HG02938 (cell line): ENCODE measurements around the gene YPEL3.
A peak's percentile ranks its signal among the peaks of the same experiment; 100 is the strongest.
"Not testable (repeated sequence)": the region's sequence is repeated elsewhere in the genome, so short reads cannot be mapped to it uniquely, and the experiment has no call there.

Experiments
- ATAC-seq: cut with Tn5 transposase; IDR thresholded peaks from one replicate; pipeline ENCODE4 v1.9.1; 2021; ENCODE audit warnings: mild to moderate bottlenecking, moderate library complexity; ENCODE audit not compliant: unreplicated experiment

The YPEL3 gene, protein sequence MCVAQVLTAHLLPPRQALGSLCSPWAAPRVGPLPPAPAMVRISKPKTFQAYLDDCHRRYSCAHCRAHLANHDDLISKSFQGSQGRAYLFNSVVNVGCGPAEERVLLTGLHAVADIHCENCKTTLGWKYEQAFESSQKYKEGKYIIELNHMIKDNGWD

DNA sequence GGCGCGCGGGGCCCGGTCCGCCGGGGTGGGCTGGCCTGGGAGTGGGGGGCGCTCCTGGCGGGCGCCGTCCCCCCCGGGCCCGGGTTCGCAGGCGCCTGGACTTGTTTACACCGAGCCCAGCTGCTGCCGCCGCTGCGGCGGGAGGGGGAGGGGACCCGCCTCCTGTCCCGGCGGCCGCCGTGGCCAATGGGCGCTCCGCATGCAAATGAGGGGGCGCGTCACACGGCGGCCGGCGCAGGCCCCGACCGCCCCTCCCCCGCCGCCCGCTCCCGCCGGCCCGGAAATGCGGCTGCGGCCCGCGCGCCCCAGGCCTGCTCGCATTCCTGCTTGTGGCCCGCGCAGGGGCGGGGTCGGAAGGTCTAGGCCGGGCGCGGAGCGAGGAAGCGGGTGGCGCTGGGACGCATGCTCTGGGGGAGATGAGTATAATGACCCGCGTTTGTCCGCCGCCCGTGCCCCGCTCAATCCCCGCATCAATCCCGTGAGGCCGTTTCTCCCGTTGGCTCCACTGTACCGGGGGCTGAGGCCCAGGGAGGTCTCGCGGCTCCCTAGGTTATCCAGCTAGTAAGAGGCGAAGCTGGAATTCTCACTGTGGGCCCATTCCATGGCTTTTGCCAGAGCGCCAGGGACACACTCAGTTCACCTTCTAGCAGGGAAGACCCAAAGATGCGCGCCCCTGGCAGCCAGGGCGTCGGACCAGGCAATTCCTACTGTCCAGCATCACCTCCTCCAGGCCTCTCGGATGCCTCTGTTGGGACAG, at the start of gene YPEL3:
TSS of gene YPEL3 (minus strand) at position 109 of the 757 bp plus-strand sequence. CDS start 731 bp downstream, outside the sequence.
- ATAC-seq, result peak; percentile 32

DNA sequence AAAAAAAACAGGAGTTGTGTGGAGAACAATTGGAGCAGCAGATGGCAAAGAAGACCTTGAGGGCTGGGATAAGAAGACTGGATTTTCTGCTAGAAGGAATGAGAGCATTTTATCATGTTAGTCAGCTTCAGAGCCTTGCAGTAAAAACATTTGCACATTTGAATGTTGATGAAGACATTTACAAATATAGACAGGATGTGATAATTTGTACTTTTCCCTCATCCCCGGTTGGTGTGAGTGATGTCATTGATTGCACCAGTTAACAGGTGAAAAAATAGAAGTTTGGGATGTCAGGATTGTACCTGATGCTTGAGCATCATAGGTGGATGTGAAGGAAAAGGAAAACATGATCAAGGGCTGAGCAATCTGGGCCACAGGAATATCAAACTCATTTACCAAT, 49.6 kb upstream of the YPEL3 start:
- ATAC-seq, result no peak

DNA sequence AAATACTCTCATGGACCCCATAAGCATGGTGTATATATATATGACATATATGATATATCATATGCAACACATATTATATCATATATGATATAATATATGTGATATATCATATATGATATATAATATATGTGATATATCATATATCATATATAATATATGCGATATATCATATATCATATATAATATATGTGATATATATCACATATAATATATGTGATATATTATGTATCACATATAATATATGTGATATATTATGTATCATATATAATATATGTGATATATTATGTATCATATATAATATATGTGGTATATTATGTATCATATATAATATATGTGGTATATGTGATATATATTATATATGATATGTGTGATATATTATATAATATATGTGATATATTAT, 48.9 kb upstream of the YPEL3 start:
- ATAC-seq, result no peak

DNA sequence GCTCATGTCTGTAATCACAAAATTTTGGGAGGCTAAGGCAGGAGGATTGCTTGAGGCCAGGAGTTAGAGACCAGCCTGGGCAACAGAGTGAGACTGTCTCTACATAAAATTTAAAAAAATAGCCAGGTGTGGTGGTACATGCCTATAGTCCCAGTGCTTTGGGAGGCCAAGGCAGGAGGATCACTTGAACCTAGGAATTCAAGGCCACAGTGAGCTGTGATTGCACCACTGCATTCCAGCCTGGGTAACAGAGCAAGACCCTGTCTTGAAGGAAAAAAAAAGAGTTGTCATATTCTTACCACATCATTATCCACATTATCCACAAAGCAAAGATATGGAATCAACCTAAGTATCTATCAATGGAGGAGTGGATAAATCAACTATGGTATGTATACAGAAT, 48.0 kb upstream of the YPEL3 start:
- no peak for ATAC-seq

DNA sequence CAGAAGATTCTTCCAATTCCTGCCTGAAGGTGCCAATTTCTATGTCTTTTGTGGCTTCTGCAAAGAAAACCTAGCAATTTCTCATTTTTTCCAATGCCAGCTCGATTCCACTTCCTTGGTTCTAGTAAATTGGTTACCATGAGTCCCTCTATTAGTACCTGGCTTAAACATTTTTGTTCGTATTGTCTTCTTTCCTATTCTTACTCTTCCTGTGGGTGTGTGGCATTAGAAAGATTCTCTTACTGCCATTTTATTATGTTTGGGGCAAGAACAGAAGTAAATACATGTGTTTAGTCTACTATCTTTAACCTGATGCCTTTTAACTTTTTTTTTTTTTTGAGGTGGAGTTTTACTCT, 47.3 kb upstream of the YPEL3 start:
- no peak for ATAC-seq

DNA sequence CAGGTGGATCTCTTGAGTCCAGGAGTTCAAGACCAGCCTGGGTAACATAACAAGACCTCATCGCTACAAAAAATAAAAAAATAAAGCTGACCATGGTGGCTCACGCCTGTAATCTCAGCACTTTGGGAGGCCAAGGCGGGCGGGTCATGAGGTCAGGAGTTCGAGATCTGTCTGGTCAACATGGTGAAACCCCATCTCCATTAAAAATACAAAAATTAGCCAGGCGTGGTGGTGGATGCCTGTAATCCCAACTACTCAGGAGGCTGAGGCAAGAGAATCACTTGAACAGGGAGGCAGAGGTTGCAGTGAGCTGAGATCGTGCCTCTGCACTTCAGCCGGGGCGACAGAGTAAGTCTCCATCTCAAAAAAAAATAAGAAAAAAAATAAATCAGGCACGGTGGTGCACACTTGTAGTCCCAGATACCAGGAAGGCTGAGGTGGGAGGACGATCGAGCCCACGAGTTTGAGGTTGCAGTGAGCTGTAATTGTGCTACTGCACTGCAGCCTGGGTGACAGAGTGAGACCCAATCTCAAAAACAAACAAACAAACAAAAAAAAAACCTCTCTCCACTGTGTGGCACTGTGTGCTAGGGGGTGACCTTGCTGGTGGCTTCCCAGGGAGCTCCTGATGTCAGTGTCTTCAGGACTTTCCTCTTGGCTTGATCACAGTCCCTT, 46.8 kb upstream of the YPEL3 start:
- no peak for ATAC-seq

DNA sequence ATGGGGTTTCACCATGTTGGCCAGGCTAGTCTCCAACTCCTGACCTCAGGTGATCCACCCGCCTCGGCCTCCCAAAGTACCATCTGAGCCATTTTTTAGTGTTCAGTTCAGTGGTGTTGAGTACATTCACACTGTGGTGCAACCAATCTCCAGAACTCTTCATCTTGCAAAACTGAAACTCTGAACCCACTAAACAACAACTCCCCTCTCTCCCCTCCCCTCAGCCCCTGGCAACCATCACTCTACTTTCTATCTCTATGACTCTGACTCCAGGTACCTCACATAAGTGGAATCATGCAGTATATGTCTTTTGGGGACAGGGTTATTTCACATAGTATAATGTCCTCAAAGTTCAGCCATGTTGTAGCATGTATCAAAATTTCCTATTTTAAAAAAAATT, 45.7 kb upstream of the YPEL3 start:
- ATAC-seq, result no peak

DNA sequence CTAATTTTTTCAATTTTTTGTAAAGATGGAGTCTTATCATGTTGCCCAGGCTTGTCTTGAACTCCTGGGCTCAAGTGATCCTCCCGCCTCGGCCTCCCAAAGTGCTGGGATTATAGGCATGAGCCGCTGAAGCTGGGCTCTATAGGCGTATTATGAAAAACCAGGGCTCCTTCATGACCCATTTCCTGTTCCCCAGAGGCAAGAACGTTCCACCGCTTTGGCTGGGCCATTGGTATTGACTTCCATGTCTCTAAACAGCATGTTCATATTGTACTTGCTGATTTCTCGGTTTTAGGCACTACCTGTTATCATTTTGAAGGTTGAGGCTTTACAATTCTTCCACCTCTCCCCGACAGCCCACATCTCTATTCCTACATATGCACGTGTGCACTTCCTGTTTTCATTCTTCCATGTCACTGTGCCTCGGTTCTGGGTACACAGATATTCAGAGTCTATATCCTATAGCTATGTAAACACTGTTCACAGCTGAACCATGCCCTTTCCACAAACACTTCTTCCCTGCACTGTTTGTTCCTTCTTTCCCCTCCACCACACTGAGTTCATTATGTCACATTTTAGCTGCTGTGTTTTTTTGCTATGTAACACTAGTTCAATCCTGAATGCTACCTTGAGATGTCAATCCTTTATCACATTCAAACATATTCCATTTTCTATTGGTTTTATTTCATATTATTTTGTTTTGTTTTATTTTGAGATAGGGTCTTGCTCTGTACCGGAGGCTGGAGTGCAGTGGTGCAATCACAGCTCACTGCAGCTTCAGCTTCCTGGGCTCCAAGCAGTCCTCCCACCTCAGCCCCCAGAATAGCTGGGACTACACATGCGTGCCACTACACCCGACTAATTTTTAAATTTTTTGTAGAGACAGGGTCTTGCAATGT, 43.8 kb upstream of the YPEL3 start:
- no peak for ATAC-seq

DNA sequence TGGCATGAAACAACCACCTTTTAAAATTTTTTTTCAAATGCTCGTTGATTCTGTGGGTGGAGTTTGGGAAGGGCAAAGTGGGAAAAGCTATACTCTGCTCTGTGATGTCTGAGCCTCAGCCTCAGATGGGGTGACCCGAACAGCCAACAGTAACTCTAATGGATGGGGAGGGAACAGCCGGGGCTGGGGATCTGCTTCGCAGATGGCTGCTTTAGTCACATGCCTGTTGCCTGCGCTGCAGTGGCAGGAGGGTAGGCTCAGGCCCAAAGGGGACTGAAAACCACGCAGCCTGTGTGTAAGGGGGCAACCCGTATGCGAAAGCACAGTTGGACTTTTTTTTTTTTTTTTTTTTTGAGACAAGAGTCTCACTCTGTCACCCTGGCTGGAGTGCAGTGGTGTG, 41.9 kb upstream of the YPEL3 start:
- ATAC-seq, result no peak

DNA sequence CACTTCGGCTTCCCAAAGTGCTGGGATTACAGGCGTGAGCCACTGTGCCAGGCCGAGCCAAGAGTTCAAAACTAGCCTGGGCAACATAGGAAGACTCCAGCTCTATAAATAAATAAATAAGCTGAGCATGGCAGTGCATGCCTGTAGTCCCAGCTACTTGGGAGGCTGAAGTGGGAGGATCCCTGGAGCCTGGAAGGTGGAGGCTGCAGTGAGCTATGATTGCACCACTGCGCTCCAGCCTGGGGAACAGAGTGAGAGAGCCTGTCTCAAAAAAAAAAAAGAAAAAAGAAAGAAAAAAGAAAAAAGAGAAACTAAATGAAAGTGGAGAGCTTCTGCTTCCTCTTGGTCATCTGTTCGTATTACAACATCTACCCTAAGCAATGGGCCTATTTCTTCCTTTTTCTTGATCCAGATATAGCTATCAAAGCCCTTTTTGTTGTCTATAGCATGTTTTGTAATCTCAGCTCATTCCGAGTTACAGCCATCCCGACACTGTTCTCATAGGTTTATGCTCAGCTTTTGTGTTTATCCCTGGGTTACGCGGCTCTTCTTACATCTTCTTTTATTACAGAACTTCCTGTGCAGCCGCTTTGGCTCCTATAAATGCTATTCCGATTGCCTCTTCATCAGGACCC, 41.1 kb upstream of the YPEL3 start:
- ATAC-seq, result no peak

DNA sequence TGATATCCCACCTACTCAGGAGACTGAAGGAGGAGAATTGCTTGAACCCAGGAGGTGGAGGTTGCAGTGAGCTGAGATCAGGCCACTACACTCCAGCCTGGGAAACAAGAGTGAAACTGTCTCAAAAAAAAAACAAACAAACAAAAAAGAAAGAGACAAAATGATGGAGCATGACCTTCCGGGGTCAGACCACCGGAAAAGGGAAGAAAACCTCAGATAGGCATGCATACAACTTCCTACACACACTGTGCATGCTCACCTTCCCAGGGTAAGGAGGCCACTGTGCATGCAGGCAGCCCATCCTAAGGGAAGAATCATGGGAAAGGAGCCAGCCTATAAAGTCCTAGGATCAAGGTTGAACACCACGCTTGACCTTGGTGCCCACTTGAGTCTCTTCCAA, 36.6 kb upstream of the YPEL3 start:
- ATAC-seq, result no peak

DNA sequence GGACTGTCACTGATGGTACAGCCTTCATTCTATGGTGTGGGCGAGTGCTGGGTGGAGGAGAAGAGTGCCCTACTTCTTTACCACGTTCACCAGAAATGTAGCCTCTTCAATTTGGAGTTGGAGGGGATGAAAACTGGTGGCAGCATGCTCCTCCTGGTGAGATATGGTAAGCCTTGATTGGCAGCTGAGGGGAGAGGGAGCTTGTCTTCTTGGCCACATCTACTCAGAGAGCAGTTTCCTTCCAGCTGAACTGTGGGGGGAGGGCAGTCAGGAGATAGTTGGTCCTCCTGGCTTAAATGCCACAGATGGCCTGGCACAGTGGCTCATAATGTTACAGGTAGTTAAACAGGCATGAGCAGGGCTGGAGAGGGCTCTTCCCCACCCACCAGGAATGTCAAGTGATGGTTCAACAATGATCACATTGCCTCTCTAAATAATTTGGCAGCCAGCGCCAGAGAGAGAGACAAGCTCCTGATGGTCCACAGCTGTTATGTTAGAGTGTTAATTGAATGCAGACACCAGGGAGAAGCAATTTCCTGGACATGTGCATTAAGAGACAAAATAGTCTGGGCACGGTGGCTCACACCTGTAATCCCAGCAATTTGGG, 36.0 kb upstream of the YPEL3 start:
- ATAC-seq, result no peak

DNA sequence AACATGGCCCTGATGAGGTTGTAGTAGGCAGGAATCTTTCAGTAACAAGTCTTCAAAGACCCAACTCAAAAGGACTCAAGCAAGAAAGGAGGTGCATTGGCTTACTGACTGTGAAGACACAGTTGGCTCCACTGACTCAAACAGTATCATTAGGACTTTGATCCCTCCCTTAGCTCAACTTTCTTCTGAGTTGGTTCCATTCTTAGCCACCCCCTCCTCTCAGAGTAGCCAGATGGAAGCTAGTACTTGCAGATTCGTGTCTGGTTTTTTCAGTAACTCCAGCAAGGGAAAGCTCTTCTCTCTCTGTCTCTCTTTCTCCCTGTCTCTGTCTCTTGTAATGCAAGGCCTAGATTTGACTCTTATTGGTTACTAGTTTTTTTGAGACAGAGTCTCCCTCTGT, 32.0 kb upstream of the YPEL3 start:
- ATAC-seq, result no peak

DNA sequence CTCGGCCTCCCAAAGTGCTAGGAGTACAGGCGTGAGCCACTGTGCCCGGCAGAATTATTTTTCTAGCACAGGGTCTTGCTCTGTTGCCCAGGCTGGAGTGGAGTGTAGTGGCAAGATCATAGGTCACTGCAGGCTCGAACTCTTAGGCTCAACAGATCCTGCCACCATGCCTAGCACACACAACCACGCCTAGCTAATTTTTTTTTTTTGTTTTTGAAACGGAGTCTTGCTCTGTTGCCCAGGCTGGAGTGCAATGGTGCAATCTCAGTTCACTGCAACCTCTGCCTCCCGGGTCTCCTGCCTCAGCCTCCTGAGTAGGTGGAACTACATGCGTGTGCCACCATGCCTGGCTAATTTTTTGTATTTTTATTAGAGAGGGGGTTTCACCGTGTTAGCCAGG, 29.7 kb upstream of the YPEL3 start:
- not testable (repeated sequence) for ATAC-seq

DNA sequence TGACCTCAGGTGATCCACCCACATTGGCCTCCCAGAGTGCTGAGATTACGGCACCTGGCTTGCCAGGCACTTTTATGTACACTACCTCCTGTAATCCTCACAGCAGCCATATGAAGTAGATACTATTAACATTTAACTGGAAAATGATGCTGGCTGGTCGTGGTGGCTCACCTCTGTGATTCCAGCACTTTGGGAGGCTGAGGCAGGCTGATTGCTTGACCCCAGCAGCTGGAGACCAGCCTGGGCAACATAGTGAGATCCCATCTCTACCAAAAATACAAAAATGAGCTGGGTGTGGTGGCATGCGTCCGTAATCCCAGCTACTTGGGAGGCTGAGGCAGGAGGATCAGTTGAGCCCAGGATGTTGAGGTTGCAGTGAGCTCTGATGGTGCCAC, 29.0 kb upstream of the YPEL3 start:
- no peak for ATAC-seq

DNA sequence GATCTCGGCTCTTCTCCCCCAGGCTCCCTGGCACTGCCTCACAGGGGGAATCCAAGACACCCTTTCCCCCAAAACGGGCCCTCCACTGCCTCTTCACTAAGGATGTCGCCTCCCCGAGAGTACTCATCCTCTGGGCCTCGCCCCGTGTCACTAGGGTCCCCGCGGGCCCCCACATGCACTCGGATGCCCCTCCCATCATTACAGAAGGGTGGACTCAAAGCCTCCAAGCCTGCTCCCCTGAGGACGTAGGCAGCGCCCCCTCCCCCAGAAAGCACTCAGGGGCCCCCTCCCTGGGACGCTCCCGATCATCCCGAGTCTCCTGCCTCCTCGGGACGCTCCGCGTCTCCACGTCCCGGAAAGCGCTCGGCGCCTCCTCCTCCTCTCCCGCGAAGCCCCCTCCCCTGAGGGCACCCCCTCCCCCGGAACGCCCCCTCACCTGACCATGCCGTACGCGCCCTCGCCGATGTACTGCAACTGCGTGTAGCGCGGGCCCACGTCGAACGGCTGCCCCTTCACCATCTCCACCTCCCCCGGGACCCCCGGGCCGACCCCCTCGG, 26.7 kb upstream of the YPEL3 start:
- ATAC-seq, result no peak

DNA sequence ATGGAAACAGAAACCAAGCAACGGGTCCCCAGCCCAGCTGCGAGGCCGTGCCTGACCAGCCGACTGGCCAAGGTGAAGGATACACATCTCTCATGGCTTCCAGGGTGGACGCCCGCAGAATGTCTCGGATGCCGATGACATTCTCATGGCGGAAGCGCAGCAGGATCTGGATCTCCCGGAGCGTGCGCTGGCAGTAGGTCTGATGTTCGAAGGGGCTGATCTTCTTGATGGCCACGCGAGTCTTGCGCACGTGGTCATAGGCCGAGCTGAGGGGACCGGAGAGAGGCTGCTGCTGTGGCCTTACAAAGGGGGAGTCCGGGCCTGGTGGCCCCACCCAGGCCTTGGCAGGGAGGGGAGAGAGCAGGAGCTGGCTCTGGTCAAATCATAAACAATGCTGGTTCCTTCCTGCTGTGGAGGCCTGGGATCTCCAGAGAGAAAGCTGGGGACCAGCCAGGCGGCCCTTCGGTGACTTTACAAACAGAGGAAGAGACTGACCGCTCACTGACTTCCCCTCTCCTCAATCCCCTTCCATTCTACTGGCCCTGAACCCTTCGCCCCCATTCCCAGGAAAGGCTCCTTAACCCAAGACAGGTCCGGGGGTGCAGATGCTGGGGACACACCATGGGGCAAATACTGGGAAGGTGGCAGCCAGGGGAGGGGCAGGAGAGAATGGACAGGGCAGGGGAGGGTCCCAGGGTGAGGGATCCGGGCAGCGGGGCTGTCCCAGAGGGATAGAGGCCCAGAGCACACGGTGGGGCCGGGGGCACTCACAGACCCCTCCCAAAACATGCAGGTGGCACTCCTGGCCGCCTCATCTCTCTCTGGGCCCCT, 25.9 kb upstream of the YPEL3 start:
- ATAC-seq, result no peak

DNA sequence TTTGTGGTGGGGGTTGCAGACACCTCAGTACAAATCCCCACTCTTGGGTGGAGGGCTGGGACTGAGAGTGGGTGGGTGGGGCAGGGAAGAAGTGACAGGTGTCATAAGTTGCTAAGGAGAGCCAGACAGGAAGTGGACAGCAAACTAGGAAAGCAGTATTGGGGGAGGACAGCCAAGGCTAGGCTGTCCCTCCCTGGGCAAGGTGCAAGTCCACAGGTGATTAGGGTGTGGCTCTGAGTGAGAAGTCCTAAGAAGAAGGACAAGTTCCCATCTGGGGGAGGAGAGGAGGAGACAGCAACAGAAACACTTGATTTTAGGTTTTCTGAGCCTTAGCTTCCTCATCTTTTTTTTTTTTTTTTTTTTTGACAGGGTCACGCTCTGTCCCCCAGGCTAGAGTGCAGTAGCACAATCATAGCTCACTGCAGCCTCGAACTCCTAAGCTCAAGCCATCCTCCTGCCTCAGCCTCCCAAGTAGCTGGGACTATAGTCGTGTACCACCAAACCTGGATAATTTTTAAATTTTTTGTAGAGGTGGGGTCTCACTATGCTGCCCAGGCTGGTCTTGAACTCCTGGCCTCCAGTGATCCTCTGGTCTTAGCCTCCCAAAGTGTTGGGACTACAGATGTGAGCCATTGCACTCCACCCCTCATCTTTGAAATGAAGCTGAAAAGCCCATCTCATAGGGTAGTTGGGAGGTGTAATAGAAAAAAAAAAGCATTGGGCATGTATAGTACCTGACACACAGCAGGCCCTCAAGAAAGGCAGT, 24.5 kb upstream of the YPEL3 start:
- ATAC-seq, result no peak

DNA sequence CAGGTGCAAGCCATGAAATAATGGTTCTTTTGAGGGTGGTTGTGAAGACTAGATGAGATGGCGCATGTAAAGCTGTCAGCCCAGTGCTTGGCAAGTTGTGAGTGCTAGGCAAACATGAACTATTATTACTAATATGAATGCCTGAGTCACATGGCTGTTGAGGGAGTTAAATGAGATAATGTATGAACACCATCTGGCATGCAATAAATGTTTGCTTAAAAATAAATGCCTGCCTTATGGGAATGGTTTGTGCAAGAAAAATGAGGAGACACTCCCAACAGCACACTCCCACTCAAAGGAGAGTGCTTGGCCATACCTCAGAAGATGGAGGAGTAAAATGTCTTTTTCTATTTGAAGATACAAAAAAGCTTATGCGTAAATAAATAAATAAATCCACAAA, 23.4 kb upstream of the YPEL3 start:
- no peak for ATAC-seq
